ENCODE measurements around the gene BCL11A.

BCL11A gene

GRCh38 chr2:60480089-60480773 is 73.2 kb downstream of the BCL11A start:
- DNase-seq: no peak

GRCh38 chr2:60479226-60480088 is 74.0 kb downstream of the BCL11A start:
- no peak for DNase-seq

GRCh38 chr2:60478660-60479059 is 74.8 kb downstream of the BCL11A start:
- no peak for DNase-seq

- DNase-seq: no peak
Measured at GRCh38 chr2:60476206-60476954, 77.1 kb downstream of the BCL11A start.

- no peak for DNase-seq
Measured at GRCh38 chr2:60475123-60475830, 78.2 kb downstream of the BCL11A start.

- DNase-seq: no peak
Measured at GRCh38 chr2:60474301-60474700, 79.2 kb downstream of the BCL11A start.

- no peak for DNase-seq
Measured at GRCh38 chr2:60473546-60473945, 79.9 kb downstream of the BCL11A start.

GRCh38 chr2:60472663-60473289 is 80.7 kb downstream of the BCL11A start:
- DNase-seq: no peak

- DNase-seq: no peak
Measured at GRCh38 chr2:60472041-60472440, 81.4 kb downstream of the BCL11A start.

GRCh38 chr2:60470340-60470739 is 83.1 kb downstream of the BCL11A start:
- no peak for DNase-seq

- no peak for DNase-seq
Measured at GRCh38 chr2:60469536-60470317, 83.7 kb downstream of the BCL11A start.

GRCh38 chr2:60468382-60469085 is 84.9 kb downstream of the BCL11A start:
- DNase-seq: no peak

GRCh38 chr2:60466161-60466702 is 87.2 kb downstream of the BCL11A start:
- no peak for DNase-seq

- DNase-seq: no peak
Measured at GRCh38 chr2:60465736-60466135, 87.7 kb downstream of the BCL11A start.

GRCh38 chr2:60463249-60463648 is 90.2 kb downstream of the BCL11A start:
- DNase-seq: no peak

GRCh38 chr2:60461421-60462108 is 91.9 kb downstream of the BCL11A start:
- no peak for DNase-seq

GRCh38 chr2:60460577-60461420 is 92.7 kb downstream of the BCL11A start:
- DNase-seq: no peak

- no peak for DNase-seq
Measured at GRCh38 chr2:60459851-60460250, 93.6 kb downstream of the BCL11A start.
